ENCODE measurements around the gene BBIP1. TPM values are rescaled to one million over a fixed set of nuclear protein-coding genes. Genes with fewer than 3 reads are reported as not detected.
"Not testable (repeated sequence)": the region's sequence is repeated elsewhere in the genome, so short reads cannot be mapped to it uniquely, and the experiment has no call there.

BBIP1 gene
- total RNA-seq, 1 experiment from 2014 or later = 12.0 TPM

- H3K36me3 ChIP-seq (ENCODE audit: low read depth, low read length) = no peaks in the 10 kb centered on the region
- H4K20me1 ChIP-seq (ENCODE audit: low read length) = peaks cover 8% of the 10 kb centered on the region; the same call in 1 of the 2 replicates
- BruUV-seq (replicated peaks) = no TSS peak
- H3K27me3 ChIP-seq (ENCODE audit: low read length) = no peaks in the 10 kb centered on the region
- intact Hi-C loops (cut with micrococcal nuclease) = loop anchor here (5.0 kb wide), 4 partner anchors 34 to 609 kb away; no protein-coding TSS in a partner anchor
- DNase-seq = peak; percentile 61
- H3K9me3 ChIP-seq (ENCODE audit: low read length) = no peaks in the 10 kb centered on the region
- no peak; the same call in 1 of the 2 replicates for ATAC-seq
- peaks cover 37% of the 10 kb centered on the region for H3K4me1 ChIP-seq (ENCODE audit: insufficient read depth, low read length)
- no peaks in the 10 kb centered on the region for H3K9me2 ChIP-seq (replicated peaks; ENCODE audit: low read length)
- peak overlapping the region; percentile 45 for H3K27ac ChIP-seq (ENCODE audit: low read length)
- POLR2A ChIA-PET (ENCODE audit: unreplicated experiment) = interaction anchor here (0.7 kb wide), 1 partner anchor 171 kb away, joined by 4 read pairs; no protein-coding TSS in a partner anchor
- no peak overlapping the region for H2AFZ ChIP-seq (ENCODE audit: low read length)
- H3K4me2 ChIP-seq (ENCODE audit: low read length) = peak overlapping the region; percentile 92
- no peak overlapping the region for H3K9ac ChIP-seq (ENCODE audit: low read length)
- H3K79me2 ChIP-seq (ENCODE audit: low read length) = peaks cover 28% of the 10 kb centered on the region
- CTCF ChIA-PET = no interaction called here
- H3F3A ChIP-seq (ENCODE audit: low read length, unreplicated experiment) = no peaks in the 10 kb centered on the region
- TF ChIP-seq EZH2phosphoT487 (IDR thresholded peaks at IDR 0.05; ENCODE audit: borderline replicate concordance, low read length) = no peak
- TF ChIP-seq CTCF (conservative IDR thresholded peaks at IDR 0.05; ENCODE audit: low read depth, low read length) = no peak
- TF ChIP-seq EZH2 (IDR thresholded peaks at IDR 0.05; ENCODE audit: low read length, unreplicated experiment) = no peak
- H3K4me3 ChIP-seq (ENCODE audit: low read length) = peak overlapping the region; percentile 82; the same call in 1 of the 2 replicates
These were observed 2.2 kb downstream of the BBIP1 start for GRCh38 chr10:110916554-110917346.

- peaks cover 16% of the 10 kb centered on the region for H3K79me2 ChIP-seq (ENCODE audit: low read length)
- H2AFZ ChIP-seq (ENCODE audit: low read length); H3K4me3 ChIP-seq (ENCODE audit: low read length); H3K36me3 ChIP-seq (ENCODE audit: low read depth, low read length); H4K20me1 ChIP-seq (ENCODE audit: low read length); POLR2A ChIA-PET (ENCODE audit: unreplicated experiment); BruUV-seq (replicated peaks); H3K9me3 ChIP-seq (ENCODE audit: low read length); H3K9ac ChIP-seq (ENCODE audit: low read length); DNase-seq; ATAC-seq; H3K4me2 ChIP-seq (ENCODE audit: low read length); H3K9me2 ChIP-seq (replicated peaks; ENCODE audit: low read length); H3F3A ChIP-seq (ENCODE audit: low read length, unreplicated experiment); H3K27me3 ChIP-seq (ENCODE audit: low read length); CTCF ChIA-PET; H3K27ac ChIP-seq (ENCODE audit: low read length): not testable (repeated sequence)
- peaks cover 33% of the 10 kb centered on the region for H3K4me1 ChIP-seq (ENCODE audit: insufficient read depth, low read length)
- intact Hi-C loops (cut with micrococcal nuclease) = loop anchor here (5.0 kb wide), 4 partner anchors 33 to 608 kb away; no protein-coding TSS in a partner anchor
These were observed 3.4 kb downstream of the BBIP1 start for GRCh38 chr10:110915600-110915999.

- Histone ChIP-seq H4K20me1 (ENCODE audit: low read length) (no peaks in the 10 kb centered on the region), H3F3A (ENCODE audit: low read length, unreplicated experiment) (no peaks in the 10 kb centered on the region), H3K9me2 (replicated peaks; ENCODE audit: low read length) (no peaks in the 10 kb centered on the region), H3K9ac (ENCODE audit: low read length) (no peak overlapping the region), H3K27me3 (ENCODE audit: low read length) (no peaks in the 10 kb centered on the region), H3K4me3 (ENCODE audit: low read length) (no peak overlapping the region), H3K4me1 (ENCODE audit: insufficient read depth, low read length) (peaks cover 33% of the 10 kb centered on the region), H3K9me3 (ENCODE audit: low read length) (no peaks in the 10 kb centered on the region), H2AFZ (ENCODE audit: low read length) (no peak overlapping the region), H3K4me2 (ENCODE audit: low read length) (no peak overlapping the region), H3K36me3 (ENCODE audit: low read depth, low read length) (no peaks in the 10 kb centered on the region), H3K27ac (ENCODE audit: low read length) (no peak overlapping the region), H3K79me2 (ENCODE audit: low read length) (peaks cover 11% of the 10 kb centered on the region)
- intact Hi-C loops (cut with micrococcal nuclease) = loop anchor here (5.0 kb wide), 4 partner anchors 33 to 608 kb away; no protein-coding TSS in a partner anchor
- ATAC-seq = no peak
- no TSS peak for BruUV-seq (replicated peaks)
- TF ChIP-seq CTCF (conservative IDR thresholded peaks at IDR 0.05; ENCODE audit: low read depth, low read length) = no peak
- TF ChIP-seq EZH2 (IDR thresholded peaks at IDR 0.05; ENCODE audit: low read length, unreplicated experiment) = no peak
- TF ChIP-seq EZH2phosphoT487 (IDR thresholded peaks at IDR 0.05; ENCODE audit: borderline replicate concordance, low read length) = no peak
- CTCF ChIA-PET = no interaction called here
- no peak for DNase-seq
- POLR2A ChIA-PET (ENCODE audit: unreplicated experiment) = no interaction called here
These were observed 3.9 kb downstream of the BBIP1 start for GRCh38 chr10:110915035-110915434.

Measured in PC-3 (cell line).